Suprapubic skin (tissue), 4 donors: ENCODE results near the gene UGT1A4.

Source experiments
- CTCF ChIP-seq, 2 donors: fragments of 200-600 bp in 1 of 2; fragments of 450-650 bp in 1 of 2; sonication (generic) in 1 of 2; IDR thresholded peaks; one replicate each; pipeline ENCODE4 v1.5.1; 2016 to 2019; ENCODE audit warnings: antibody characterized with exemption in 2 of 2, mild to moderate bottlenecking in 1 of 2, moderate library complexity in 1 of 2
- EP300 ChIP-seq: sonication (generic); formaldehyde crosslinking; IDR thresholded peaks from one replicate; pipeline ENCODE4 v1.6.1; 2017; ENCODE audit warnings: antibody characterized with exemption
- POLR2A ChIP-seq, 2 donors: fragments of 450-650 bp; IDR thresholded peaks; one replicate each; pipeline ENCODE4 v1.6.1; 2017; ENCODE audit warnings: antibody characterized with exemption in 2 of 2, mild to moderate bottlenecking in 2 of 2, moderate library complexity in 2 of 2
- POLR2AphosphoS5 ChIP-seq, 3 donors: sonication (generic); formaldehyde crosslinking; IDR thresholded peaks; one replicate each; pipeline ENCODE4 v1.6.1; 2017; ENCODE audit warnings: antibody characterized with exemption in 3 of 3

- no peak for TF ChIP-seq CTCF (IDR thresholded peaks at IDR 0.05)
- no peak for TF ChIP-seq EP300
- TF ChIP-seq POLR2A (IDR thresholded peaks at IDR 0.05): no peak
- no peak for TF ChIP-seq POLR2AphosphoS5 (IDR thresholded peaks at IDR 0.05)
These were observed 81.2 kb downstream of the UGT1A4 start for GRCh38 chr2:233799716-233800115.
